RPMI8226 (cell line): Measurements from ENCODE around the gene DCP2.
"Not testable (repeated sequence)": the region's sequence is repeated elsewhere in the genome, so short reads cannot be mapped to it uniquely, and the experiment has no call there.

Source experiments
- DNase-seq: peaks from one replicate; pipeline ENCODE4 v3.0.0-alpha.2; 2015

DCP2 gene

GRCh38 chr5:112976432-112977309 is at the start of gene DCP2:
Gene DCP2, plus strand, starts transcription at chr5:112976798. Its CDS starts 136 bp downstream, at chr5:112976934.
- peak; percentile 99 for DNase-seq

GRCh38 chr5:112929336-112930081 is 47.1 kb upstream of the DCP2 start:
- DNase-seq, result peak; percentile 40

GRCh38 chr5:112930082-112930344 is 46.6 kb upstream of the DCP2 start:
- peak; percentile 66 for DNase-seq

- no peak for DNase-seq
These were observed 45.1 kb upstream of the DCP2 start for GRCh38 chr5:112931473-112931872.

- DNase-seq, result no peak
These were observed 43.5 kb upstream of the DCP2 start for GRCh38 chr5:112933105-112933504.

- DNase-seq, result no peak
These were observed 42.8 kb upstream of the DCP2 start for GRCh38 chr5:112933651-112934365.

GRCh38 chr5:112934366-112934663 is 42.3 kb upstream of the DCP2 start:
- no peak for DNase-seq

- no peak for DNase-seq
These were observed 40.9 kb upstream of the DCP2 start for GRCh38 chr5:112935675-112936074.

- no peak for DNase-seq
These were observed 38.3 kb upstream of the DCP2 start for GRCh38 chr5:112938286-112938685.

- no peak for DNase-seq
These were observed 35.9 kb upstream of the DCP2 start for GRCh38 chr5:112940670-112941069.

GRCh38 chr5:112948458-112948857 is 28.1 kb upstream of the DCP2 start:
- DNase-seq, result no peak

GRCh38 chr5:112951124-112951702 is 25.4 kb upstream of the DCP2 start:
- no peak for DNase-seq

GRCh38 chr5:112956606-112957005 is 20.0 kb upstream of the DCP2 start:
- DNase-seq, result no peak

GRCh38 chr5:112957036-112957808 is 19.4 kb upstream of the DCP2 start:
- no peak for DNase-seq

GRCh38 chr5:112958093-112959088 is 18.2 kb upstream of the DCP2 start:
- DNase-seq, result peak; percentile 90

GRCh38 chr5:112959872-112960271 is 16.7 kb upstream of the DCP2 start:
- not testable (repeated sequence) for DNase-seq

GRCh38 chr5:112960315-112960714 is 16.3 kb upstream of the DCP2 start:
- no peak for DNase-seq

GRCh38 chr5:112960863-112961504 is 15.6 kb upstream of the DCP2 start:
- no peak for DNase-seq

GRCh38 chr5:112963374-112963733 is 13.2 kb upstream of the DCP2 start:
- not testable (repeated sequence) for DNase-seq

- DNase-seq, result no peak
These were observed 10.8 kb upstream of the DCP2 start for GRCh38 chr5:112965733-112966306.
